Activated gamma-delta T cell (primary cell): Measurements from ENCODE around the gene PCDHGC5.

Source experiments
- DNase-seq: peaks from one replicate; lab custom pipeline; 2025; lab: John Stamatoyannopoulos, UW

The PCDHGC5 gene

DNA sequence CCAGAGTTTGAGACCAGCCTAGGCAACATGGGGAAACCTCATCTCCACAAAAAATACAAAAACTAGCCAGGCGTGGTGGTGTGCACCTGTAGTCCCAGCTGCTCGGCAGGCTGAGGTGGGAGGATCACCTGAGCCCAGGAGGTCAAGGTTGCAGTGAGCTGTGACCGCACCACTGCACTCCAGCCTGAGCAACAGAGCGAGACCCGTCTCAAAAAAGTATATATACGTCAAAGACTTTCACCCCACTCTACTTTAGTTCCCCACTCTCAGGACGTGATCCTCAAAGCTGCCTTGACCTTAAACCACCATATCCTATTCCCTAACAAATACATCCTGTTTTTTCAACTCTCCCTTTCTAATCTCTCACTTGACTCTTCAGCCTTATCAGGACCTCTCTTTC is 41.0 kb downstream of the PCDHGC5 start:
- DNase-seq, result no peak

DNA sequence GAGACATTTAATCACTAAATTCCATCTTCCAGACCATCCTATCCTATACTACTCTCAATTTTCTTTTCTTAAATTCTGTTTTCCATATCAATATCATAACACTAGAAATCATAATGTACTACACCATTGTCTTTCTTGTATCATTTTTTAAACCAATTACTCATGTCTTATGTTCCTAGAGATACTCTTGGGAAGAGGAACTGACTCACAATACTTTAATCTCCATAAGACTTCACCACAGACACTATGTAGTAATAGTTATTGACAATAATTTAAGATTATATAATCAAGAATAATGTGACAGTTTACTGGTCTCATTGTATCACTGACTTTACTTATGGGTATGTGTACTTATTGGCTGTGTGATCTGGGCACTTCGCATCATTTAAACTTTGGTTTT is 43.8 kb downstream of the PCDHGC5 start:
- no peak for DNase-seq

DNA sequence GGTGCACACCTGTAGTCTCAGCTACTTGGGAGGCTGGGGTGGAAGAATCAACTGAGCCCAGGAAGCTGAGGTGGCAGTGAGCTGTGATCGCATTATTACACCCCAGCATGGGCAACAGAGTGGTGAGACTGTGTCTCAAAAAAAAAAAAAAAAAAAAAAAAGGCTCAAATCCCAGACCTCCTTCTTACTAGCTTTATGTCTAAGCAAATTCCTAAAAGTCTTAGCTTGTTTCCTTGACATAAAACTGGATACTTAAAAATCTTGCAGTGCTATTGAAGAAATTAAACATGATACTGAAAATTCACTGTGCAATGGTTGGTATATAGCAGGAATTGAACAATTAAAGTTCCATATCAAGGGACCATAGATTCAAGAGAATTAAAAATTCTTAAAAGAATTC is 45.0 kb downstream of the PCDHGC5 start:
- no peak for DNase-seq

DNA sequence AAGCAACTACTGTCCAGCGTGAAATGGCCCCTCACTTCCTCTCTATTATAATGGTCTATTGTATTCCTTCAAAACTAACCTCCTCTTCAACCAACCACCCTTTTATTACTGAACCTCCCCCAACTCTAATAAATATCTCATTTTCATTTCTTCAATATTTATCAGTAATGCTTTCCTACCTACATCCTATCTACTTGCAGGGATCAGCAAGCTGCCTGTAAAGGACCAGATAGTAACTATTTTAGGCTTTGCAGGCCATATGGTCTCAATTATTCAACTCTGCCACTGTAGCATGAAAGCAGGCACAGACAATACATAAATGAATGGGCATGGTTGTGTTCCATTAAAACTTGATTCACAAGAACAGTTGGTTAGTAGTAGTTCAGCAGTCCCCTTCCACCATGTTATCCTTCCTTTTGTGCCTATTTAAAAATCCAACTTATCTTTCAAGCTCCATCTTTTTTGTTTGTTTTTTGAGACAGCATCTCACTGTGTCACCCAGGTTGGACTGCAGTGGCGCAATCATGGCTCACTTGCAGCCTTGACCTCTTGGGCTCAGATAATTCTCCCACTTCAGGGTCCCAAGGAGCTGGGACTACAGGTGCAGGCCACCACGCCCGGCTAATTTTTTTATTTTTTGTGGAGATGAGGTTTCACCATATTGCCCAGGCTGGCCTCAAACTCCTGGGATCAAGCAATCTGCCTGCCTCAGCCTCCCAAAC is 45.8 kb downstream of the PCDHGC5 start:
- no peak for DNase-seq
